NCI-H2107 (cell line): ENCODE data around the gene TMEM203.
"Not testable (repeated sequence)": the region's sequence is repeated elsewhere in the genome, so short reads cannot be mapped to it uniquely, and the experiment has no call there.

Experiments used
- DNase-seq: peaks from one replicate; lab custom pipeline; 2025; lab: John Stamatoyannopoulos, UW

Gene TMEM203, protein sequence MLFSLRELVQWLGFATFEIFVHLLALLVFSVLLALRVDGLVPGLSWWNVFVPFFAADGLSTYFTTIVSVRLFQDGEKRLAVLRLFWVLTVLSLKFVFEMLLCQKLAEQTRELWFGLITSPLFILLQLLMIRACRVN

DNA sequence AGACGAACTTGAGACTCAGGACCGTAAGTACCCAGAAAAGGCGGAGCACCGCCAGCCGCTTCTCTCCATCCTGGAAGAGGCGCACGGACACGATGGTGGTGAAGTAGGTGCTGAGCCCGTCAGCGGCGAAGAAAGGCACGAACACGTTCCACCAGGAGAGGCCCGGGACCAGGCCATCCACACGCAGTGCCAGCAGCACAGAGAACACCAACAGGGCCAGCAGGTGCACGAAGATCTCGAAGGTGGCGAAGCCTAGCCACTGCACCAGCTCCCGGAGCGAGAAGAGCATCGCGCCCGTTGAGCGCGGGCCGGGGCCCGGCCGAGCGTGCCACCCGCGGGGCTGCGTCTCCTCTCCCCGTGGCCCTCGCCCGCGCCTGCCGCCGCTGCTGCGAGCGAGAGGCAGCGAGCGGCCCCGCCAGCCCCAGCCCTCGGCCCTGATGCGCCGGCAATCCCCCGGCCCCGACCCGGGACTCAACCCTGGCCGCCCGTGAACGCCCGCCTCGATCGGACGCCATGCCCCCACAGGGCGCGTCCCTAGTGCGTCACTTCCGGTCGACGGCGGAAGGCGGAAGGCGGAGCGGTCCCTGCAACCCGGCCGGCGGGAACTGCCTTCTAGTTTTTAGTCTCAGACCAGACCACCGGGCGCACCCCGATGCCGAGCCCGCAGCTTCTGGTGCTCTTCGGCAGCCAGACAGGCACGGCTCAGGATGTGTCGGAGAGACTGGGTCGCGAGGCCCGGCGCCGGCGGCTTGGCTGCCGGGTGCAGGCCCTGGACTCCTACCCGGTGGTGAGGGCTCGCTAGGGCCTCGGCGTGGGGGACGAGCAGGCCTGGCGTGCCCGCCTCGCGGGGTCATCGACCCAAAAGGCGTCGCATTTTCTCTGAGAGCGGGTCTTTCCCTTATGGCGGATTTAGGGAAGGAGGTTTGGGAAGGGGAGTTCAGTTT lies at the start of gene TMEM203, which contains the start of gene NDOR1:
Gene TMEM203 (minus strand): TSS at position 523 of the 944 bp plus-strand sequence. CDS start 234 bp downstream, at position 289.
Gene NDOR1 (plus strand): TSS at position 575 of the 944 bp plus-strand sequence. CDS start 78 bp downstream, at position 653.
- peak; percentile 65 for DNase-seq

DNA sequence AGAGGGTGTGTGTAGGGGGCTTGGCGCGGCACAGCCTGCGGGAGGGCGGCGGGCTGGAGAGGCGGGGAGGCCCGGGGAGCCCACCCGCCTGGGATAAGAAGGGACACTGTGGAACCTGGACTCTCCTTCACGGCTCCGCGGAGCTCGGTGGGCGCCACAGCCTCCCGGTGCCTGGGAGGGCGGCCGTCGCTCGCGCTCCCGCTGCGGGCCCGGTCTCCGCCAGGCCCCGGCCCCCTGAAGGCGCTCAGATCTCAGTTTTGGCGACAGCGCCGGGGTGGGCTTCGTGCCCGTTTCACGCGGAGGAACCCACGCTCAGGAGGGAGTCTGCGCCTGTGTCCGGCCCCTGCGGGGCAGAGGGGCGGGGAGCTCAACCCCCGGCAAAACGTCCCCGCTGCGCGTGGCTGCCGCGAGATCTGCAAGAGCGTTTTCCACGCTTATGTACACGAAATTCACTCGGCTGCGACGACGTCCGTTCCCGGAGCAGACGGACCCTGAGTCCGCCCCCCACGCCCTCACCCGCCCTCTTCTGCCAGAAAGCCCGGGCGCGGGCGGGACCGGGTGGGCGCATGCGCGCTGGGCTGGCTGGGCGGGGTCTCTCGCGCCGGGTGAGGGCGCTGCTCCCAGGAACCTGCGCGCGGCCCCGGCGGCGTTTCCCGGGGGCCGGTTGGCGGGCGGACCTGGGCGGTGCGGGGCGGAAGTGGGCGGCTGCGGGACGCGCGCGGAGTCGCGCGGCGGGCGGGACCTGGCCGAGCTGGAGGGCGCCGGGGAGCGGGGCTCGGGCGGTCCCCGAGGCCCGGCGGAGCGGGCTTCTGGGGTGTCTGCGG lies 49.4 kb upstream of the TMEM203 start, which contains the start of gene NELFB:
Gene NELFB (plus strand): TSS at position 704 of the 824 bp plus-strand sequence.
- DNase-seq, result peak; percentile 90

GRCh38 chr9:137253717-137254623 lies 48.5 kb upstream of the TMEM203 start:
- DNase-seq, result no peak

- DNase-seq, result no peak
Measured at GRCh38 chr9:137252555-137253506, 47.4 kb upstream of the TMEM203 start.

- no peak for DNase-seq
Measured at GRCh38 chr9:137251490-137252268, 46.2 kb upstream of the TMEM203 start.

- no peak for DNase-seq
Measured at GRCh38 chr9:137251194-137251461, 45.7 kb upstream of the TMEM203 start, which contains the start of gene STPG3. STPG3 (plus strand) TSS chr9:137251286; CDS start chr9:137251287, 1 bp downstream.

GRCh38 chr9:137250329-137251193 lies 45.1 kb upstream of the TMEM203 start:
- DNase-seq, result no peak

- DNase-seq, result no peak
Measured at GRCh38 chr9:137247916-137248175, 42.4 kb upstream of the TMEM203 start.

DNA sequence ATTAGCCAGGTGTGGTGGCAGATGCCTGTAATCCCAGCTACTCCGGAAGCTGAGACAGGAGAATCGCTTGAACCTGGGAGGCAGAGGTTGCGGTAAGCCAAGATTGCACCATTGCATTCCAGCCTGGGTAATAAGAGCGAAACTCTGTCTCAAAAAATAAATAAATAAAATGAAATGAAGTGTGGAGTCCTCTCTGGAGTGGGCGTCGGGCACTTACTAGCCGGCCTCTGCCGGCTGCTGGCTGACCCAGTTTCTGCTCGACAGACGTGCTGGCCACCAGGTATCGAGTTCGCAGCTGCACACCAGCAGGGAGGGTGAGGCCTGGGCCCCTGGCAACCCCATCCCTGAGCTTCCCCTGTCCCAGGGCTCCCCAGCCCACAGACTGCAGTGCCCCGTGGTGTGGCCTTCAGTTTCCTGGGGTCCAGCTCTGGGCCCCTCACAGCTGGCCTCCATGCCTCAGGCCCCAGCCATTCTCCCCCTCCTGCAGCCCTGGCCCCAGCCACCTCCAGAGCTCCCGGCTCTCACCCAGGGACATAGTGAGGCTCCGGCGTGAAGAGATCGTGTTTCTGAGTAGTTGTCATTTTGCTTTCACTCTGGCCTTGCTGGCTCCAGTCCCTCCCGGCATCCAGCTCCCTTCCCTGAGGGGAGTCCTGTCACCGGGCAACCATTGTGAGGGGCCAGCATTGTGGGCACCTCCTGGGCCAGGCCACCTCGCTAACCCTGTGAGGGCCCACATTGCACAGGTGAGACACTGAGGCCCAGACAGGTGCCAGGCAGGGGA lies 41.9 kb upstream of the TMEM203 start:
- peak; percentile 68 for DNase-seq

GRCh38 chr9:137245450-137246421 lies 40.3 kb upstream of the TMEM203 start:
- DNase-seq, result no peak

GRCh38 chr9:137244486-137245449 lies 39.3 kb upstream of the TMEM203 start:
- DNase-seq, result peak; percentile 46

DNA sequence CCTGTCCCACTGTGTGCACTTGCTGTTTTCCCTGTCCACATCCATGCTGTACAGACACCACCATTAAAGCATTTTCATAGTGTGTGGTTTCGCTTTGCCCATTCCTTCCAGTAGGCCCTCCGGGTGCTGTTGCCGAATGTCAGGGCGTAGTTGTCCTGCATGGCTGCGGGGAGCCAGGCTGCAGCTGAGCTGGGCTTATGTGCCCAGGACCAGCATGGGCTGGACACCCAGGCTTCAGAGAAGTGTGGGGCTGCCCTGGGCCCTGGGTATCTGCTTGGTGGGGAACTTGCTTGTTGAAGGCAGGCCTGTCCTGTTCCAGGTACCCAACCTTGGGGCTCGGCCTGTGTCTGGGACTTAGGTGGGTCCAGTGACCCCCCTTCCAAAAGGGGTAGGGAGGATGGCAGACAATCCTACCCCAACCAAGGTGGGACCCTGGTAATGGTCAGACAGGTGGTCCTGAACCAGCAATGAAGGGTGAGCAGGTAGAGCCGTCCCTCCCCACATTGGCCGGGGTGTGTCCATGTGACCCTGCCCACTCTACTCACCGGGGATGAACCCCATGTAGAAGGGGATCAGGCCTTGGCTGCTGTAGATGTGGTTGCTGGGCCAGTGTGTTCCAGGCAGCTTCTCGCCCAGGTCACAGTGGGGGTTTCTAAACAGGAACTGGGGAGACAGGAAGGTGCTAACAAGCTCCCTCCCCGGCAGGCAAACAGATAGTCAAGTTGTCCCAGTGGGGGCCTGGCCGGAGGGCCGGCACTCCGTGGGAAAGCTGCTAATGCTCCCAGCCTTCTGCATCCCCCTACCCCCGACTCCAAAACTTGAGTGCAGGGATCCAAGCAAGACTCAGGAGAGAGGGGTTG lies 38.4 kb upstream of the TMEM203 start:
- no peak for DNase-seq

DNA sequence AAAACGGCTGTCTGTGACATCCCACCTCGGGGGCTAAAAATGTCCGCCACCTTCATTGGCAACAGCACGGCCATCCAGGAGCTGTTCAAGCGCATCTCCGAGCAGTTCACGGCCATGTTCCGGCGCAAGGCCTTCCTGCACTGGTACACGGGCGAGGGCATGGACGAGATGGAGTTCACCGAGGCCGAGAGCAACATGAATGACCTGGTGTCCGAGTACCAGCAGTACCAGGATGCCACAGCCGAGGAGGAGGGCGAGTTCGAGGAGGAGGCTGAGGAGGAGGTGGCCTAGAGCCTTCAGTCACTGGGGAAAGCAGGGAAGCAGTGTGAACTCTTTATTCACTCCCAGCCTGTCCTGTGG lies 37.8 kb upstream of the TMEM203 start:
- not testable (repeated sequence) for DNase-seq
